Spleen (tissue), 7 donors: ENCODE measurements around the gene GTSF1L.

ENCODE experiments used
- POLR2A ChIP-seq, 3 donors: fragments of 450-650 bp; IDR thresholded peaks; one replicate each; pipeline ENCODE4 v1.5.1; 2017; ENCODE audit warnings: antibody characterized with exemption in 3 of 3, mild to moderate bottlenecking in 1 of 3
- POLR2AphosphoS5 ChIP-seq, 3 donors: sonication (generic); formaldehyde crosslinking; IDR thresholded peaks; one replicate each; pipeline ENCODE4 v1.5.1; 2017; ENCODE audit warnings: antibody characterized with exemption in 3 of 3
- TF ChIP-seq, protein P1 (sequence below), 11 experiments: fragments of 200-600 bp in 7 of 11; fragments of 450-650 bp in 4 of 11; sonication (generic) in 4 of 11; IDR thresholded peaks in 8 of 11; conservative IDR thresholded peaks in 3 of 11; 1 replicate in 7 of 11; 2 replicates in 4 of 11; pipeline versions ENCODE4 v1.4.0 to v1.8.0; 2016 to 2021; ENCODE audit warnings: antibody characterized with exemption in 11 of 11, inconsistent platforms in 4 of 11, mild to moderate bottlenecking in 1 of 11
- donor health status: DM: no; HTN: no; CAD: no; lungs with moderate emphysema.
- donor health status: DM: no; HTN: no; CAD: no.
- donor health status: DM: no; HTN: no; CAD: no.

DNA sequence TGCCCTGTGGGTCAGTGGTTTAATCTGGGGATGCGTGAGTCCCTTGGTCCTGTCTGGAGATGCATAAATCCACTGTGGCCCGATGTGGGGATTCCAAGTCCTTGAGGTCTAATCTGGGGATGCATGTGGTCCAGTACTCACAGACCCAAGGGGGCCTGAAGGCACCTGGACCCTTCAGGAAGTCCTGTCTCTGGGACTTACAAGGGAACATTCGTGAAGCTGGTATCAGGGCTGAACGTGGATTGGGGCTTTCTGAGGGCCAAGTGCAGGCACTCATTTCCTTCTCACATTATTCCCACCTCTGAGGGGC lies 25.2 kb upstream of the GTSF1L start:
- TF ChIP-seq, protein P1, sequence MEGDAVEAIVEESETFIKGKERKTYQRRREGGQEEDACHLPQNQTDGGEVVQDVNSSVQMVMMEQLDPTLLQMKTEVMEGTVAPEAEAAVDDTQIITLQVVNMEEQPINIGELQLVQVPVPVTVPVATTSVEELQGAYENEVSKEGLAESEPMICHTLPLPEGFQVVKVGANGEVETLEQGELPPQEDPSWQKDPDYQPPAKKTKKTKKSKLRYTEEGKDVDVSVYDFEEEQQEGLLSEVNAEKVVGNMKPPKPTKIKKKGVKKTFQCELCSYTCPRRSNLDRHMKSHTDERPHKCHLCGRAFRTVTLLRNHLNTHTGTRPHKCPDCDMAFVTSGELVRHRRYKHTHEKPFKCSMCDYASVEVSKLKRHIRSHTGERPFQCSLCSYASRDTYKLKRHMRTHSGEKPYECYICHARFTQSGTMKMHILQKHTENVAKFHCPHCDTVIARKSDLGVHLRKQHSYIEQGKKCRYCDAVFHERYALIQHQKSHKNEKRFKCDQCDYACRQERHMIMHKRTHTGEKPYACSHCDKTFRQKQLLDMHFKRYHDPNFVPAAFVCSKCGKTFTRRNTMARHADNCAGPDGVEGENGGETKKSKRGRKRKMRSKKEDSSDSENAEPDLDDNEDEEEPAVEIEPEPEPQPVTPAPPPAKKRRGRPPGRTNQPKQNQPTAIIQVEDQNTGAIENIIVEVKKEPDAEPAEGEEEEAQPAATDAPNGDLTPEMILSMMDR (IDR thresholded peaks at IDR 0.05 in 8 of 11, conservative IDR thresholded peaks at IDR 0.05 in 3 of 11) = no peak
- TF ChIP-seq POLR2AphosphoS5 (IDR thresholded peaks at IDR 0.05) (no peak), POLR2A (IDR thresholded peaks at IDR 0.05) (no peak)
